COLO668 (cell line): ENCODE results near the gene BPTF.
"Not testable (repeated sequence)": the region's sequence is repeated elsewhere in the genome, so short reads cannot be mapped to it uniquely, and the experiment has no call there.

Source experiments
- DNase-seq: peaks from one replicate; lab custom pipeline; 2025; ENCODE audit not compliant: unreplicated experiment; lab: John Stamatoyannopoulos, UW

The BPTF gene

DNA sequence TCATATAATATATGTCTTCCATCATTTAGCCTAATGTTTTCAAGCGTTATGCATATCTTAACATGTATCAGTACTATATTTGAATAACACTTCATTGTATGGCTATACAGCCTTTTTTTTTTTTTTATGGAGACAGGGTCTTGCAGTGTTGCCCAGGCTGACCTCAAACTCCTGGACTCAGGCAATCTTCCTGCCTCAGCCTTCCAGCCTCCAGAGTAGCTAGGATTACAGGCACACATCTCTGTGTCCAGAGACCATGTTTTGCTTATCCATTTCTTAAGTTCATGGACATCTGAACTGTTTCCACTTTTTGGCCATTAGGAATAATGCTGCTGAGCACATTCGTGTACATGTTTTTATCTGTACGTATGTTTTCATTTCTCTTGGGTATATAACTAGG is 7.8 kb downstream of the BPTF start:
- no peak for DNase-seq

DNA sequence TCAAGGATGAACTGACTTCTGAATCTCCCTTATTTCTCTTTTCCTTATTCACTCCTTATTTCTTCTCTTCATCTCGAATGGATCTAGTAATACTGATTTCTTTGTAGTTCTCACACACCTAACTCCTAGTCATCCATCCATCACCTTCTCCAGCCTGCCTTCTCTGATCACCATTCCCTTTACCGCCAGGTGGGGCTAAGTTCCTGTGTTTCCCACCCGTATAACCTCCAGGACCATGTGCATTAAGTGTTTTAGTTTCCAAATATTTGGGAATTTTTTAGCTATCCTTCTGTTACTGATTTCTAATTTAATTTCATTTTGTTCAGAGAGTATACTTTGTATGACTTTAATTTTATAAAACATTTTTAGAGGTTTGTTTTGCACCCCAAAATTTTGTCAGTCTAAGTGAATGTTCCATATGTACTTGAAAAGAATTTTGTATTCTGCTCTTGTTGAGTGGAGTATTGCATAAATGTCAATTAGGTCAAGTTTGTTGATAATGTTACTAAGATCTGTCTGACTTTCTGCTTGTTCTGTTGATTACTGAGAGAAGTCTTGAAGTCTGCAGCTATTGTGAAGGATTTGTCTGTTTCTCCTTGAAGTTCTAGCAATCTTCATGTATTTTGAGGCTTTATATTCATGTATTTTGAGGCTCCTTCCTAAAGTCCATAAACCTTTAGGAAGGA is 8.8 kb downstream of the BPTF start:
- DNase-seq: no peak

- DNase-seq: no peak
These were observed 9.3 kb downstream of the BPTF start for GRCh38 chr17:67834634-67835033.

DNA sequence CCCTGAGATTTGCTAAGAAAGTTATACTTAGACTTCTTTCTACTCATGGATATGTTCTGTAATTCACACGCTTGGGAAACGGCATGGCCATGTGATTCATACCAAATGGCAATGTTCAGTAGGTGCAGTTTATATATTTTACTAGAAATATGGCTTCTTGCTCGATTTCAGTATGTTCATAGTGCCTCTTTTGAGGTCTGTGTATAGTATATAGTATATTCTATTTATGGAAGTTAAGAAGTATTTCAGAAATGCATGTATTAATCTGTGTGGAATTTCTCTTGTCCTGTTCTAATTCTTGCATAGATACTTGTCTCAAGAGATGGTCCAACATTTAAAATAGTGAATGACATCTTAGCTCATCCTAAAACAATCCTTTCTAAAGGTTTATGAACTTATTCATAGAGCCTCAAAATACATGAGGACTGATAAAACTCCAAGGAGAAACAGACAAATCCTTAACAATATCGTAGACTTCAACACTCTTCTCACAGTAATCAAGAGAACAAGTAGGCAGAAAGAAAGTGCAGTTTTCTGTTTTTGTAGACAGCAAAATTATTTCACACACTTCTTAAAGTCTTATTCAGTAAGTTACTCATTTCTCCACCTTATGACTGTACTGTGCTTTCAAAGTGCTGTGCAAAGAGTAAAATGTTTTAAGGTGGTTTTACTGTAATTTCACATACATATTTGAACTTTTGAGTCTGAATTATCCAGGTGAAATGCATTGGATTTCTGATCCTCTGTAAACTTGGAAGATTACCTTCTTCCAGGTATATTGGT is 11.1 kb downstream of the BPTF start:
- no peak for DNase-seq

- no peak for DNase-seq
These were observed 12.7 kb downstream of the BPTF start for GRCh38 chr17:67837965-67838364.

GRCh38 chr17:67838538-67838937 is 13.2 kb downstream of the BPTF start:
- DNase-seq: no peak

- DNase-seq: no peak
These were observed 16.7 kb downstream of the BPTF start for GRCh38 chr17:67841992-67842391.

DNA sequence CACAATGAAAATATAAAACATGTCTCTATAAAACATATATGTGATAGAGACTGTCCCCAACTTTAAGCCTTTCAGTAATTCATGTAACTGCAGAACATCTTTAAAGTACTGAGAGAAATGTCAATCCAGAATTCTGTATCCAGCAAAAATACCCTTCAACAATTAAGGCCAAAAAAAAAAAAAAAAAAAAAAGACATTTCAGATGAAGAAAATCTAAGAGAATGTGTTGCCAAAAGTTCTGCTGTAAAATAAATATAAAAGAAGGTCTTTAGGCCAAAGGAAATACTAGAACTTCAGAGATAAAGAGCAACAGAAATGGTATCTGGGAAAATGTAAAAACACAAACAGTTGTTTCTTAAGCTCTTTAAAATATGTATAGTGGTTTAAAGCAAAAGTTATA is 17.3 kb downstream of the BPTF start:
- no peak for DNase-seq

GRCh38 chr17:67845374-67845773 is 20.1 kb downstream of the BPTF start:
- no peak for DNase-seq

DNA sequence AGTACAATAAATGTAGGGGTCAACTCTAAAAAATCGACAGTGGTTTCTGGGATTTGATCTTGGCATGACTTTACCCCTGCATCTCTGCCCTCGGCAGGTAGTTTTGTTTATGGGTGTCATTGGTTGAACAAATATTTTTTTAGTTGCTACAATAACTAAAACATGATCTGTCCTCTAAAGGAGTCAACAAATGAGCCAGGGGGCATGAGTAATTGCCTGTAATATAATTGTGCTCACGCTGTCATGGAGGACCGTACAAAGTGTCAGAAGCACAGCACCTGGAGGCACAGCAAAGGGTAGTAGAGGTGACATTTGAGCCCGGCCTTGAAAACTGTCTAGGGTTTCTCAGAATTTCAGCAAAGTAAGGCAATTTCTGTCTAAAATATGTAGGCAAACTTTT is 22.9 kb downstream of the BPTF start:
- peak; percentile 38 for DNase-seq

GRCh38 chr17:67848846-67849245 is 23.5 kb downstream of the BPTF start:
- not testable (repeated sequence) for DNase-seq

- DNase-seq: no peak
These were observed 25.8 kb downstream of the BPTF start for GRCh38 chr17:67850991-67851631.

- no peak for DNase-seq
These were observed 28.4 kb downstream of the BPTF start for GRCh38 chr17:67853703-67854102.

DNA sequence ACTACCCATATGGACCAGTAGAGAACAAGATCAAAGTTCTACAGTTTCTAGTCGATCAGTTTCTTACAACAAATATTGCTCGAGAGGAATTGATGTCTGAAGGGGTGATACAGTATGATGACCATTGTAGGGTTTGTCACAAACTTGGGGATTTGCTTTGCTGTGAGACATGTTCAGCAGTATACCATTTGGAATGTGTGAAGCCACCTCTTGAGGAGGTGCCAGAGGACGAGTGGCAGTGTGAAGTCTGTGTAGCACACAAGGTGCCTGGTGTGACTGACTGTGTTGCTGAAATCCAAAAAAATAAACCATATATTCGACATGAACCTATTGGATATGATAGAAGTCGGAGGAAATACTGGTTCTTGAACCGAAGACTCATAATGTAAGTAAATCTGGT is 29.1 kb downstream of the BPTF start:
- DNase-seq: no peak

DNA sequence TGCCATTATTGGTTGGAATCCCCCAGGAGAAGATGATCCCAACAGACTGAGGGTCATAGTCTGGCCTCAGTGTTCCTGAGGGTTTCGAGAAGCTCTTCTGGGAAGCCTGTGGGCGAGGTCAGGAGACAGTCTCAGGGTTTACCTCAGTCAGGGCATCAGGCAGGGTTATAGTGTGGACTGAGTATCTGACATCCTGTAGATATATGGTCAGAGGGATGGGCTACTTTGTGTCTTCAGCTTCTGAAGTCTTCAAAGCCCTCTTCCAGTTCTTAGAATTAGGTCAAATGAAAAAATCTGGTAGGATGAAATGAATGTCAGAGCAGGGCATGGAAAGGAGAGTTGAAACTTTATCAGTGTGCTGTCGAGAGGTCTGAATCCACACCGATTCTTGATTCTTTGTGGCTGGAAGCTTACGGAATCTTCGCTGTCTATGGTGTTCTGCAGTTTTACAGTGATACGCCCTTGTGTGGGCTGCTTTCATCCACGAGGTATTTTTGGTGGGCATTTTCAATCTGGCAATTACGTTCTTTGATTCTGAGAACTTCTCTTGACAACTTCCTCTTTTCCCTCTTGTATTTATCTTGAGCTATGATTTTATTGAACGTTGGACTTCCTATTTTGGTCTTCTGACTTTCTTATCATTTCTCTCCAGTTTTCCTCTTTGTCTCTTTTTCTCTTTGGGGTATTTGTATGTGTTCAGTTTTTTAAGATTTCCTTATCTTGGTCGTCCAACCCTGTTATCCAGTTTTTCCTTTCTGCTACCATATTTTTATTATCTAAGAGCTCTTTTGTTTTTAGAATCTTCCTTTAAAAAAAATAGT is 30.4 kb downstream of the BPTF start:
- no peak for DNase-seq

- not testable (repeated sequence) for DNase-seq
These were observed 31.1 kb downstream of the BPTF start for GRCh38 chr17:67856402-67856801.

- DNase-seq: no peak
These were observed 37.4 kb downstream of the BPTF start for GRCh38 chr17:67862614-67863217.

GRCh38 chr17:67863624-67864247 is 38.4 kb downstream of the BPTF start:
- DNase-seq: no peak

GRCh38 chr17:67865438-67865837 is 40.1 kb downstream of the BPTF start:
- no peak for DNase-seq

- no peak for DNase-seq
These were observed 42.3 kb downstream of the BPTF start for GRCh38 chr17:67867591-67867990.
